Common myeloid progenitor, CD34-positive (primary cell): Measurements from ENCODE around the gene PRMT1.
A peak's percentile ranks its signal among the peaks of the same experiment; 100 is the strongest.

Source experiments
- CTCF ChIA-PET: fragments of 350-600 bp; sonication (Branson Sonifier 250); formaldehyde crosslinking; loops from one replicate; lab custom pipeline; 2021; ENCODE audit warnings: antibody characterized with exemption; lab: Charles Lee
- POLR2A ChIA-PET: fragments of 350-600 bp; sonication (Branson Sonifier 250); formaldehyde crosslinking; loops from one replicate; lab custom pipeline; 2021; ENCODE audit warnings: antibody characterized with exemption; lab: Charles Lee
- DNase-seq, 3 donors: peaks; one replicate each; pipeline versions ENCODE4 v3.0.0 to v3.0.0-alpha.2; 2013
- H3K27ac ChIP-seq, 2 experiments: 1 replicate in 1 of 2; 2 replicates in 1 of 2; pipeline ENCODE4 v1.7.0; 2013; ENCODE audit warnings: inconsistent platforms in 2 of 2, low read length in 2 of 2, mild to moderate bottlenecking in 2 of 2, low read depth in 1 of 2, moderate library complexity in 1 of 2; ENCODE audit not compliant: severe bottlenecking in 2 of 2, insufficient read depth in 1 of 2, poor library complexity in 1 of 2
- H3K27me3 ChIP-seq, 5 experiments: replicated peaks in 2 of 5; 1 replicate in 3 of 5; 2 replicates in 2 of 5; pipeline versions ENCODE4 v1.6.1 to v1.7.0; 2013; ENCODE audit warnings: low read length in 4 of 5, mild to moderate bottlenecking in 2 of 5, moderate library complexity in 2 of 5, inconsistent platforms in 1 of 5; ENCODE audit not compliant: insufficient read depth in 5 of 5, control insufficient read depth in 4 of 5
- H3K36me3 ChIP-seq, 4 experiments: 1 replicate in 2 of 4; 2 replicates in 2 of 4; pipeline versions ENCODE4 v1.6.1 to v1.7.0; 2013; ENCODE audit warnings: low read length in 3 of 4, control low read depth in 1 of 4, mild to moderate bottlenecking in 1 of 4; ENCODE audit not compliant: control insufficient read depth in 4 of 4, insufficient read depth in 4 of 4
- H3K4me1 ChIP-seq, 4 experiments: 1 replicate in 3 of 4; 2 replicates in 1 of 4; pipeline versions ENCODE4 v1.6.1 to v1.7.1; 2013; ENCODE audit warnings: low read length in 3 of 4, mild to moderate bottlenecking in 3 of 4, control low read depth in 1 of 4, inconsistent platforms in 1 of 4, moderate library complexity in 1 of 4; ENCODE audit not compliant: control insufficient read depth in 4 of 4, insufficient read depth in 4 of 4; ENCODE audit errors: control extremely low read depth in 1 of 4
- H3K4me3 ChIP-seq, 7 experiments: 1 replicate in 4 of 7; 2 replicates in 3 of 7; pipeline versions ENCODE4 v1.5.1 to v1.7.0; 2013; ENCODE audit warnings: mild to moderate bottlenecking in 7 of 7, low read length in 6 of 7, moderate library complexity in 6 of 7, inconsistent platforms in 2 of 7, low read depth in 2 of 7, control low read depth in 1 of 7; ENCODE audit not compliant: insufficient read depth in 4 of 7, control insufficient read depth in 1 of 7; ENCODE audit errors: extremely low read depth in 1 of 7
- H3K9me3 ChIP-seq, 5 experiments: 1 replicate in 4 of 5; 2 replicates in 1 of 5; pipeline versions ENCODE4 v1.6.1 to v1.7.1; 2013; ENCODE audit warnings: low read length in 4 of 5, mild to moderate bottlenecking in 2 of 5, inconsistent platforms in 1 of 5, low read depth in 1 of 5, moderate library complexity in 1 of 5; ENCODE audit not compliant: control insufficient read depth in 4 of 5, insufficient read depth in 2 of 5; ENCODE audit errors: control extremely low read depth in 1 of 5
- WGBS: methylation state at CpG from one replicate; pipeline ENCODE4 v1.1.5; 2013; ENCODE audit not compliant: insufficient coverage; 5-methylcytosine and 5-hydroxymethylcytosine counted together

The PRMT1 gene

DNA sequence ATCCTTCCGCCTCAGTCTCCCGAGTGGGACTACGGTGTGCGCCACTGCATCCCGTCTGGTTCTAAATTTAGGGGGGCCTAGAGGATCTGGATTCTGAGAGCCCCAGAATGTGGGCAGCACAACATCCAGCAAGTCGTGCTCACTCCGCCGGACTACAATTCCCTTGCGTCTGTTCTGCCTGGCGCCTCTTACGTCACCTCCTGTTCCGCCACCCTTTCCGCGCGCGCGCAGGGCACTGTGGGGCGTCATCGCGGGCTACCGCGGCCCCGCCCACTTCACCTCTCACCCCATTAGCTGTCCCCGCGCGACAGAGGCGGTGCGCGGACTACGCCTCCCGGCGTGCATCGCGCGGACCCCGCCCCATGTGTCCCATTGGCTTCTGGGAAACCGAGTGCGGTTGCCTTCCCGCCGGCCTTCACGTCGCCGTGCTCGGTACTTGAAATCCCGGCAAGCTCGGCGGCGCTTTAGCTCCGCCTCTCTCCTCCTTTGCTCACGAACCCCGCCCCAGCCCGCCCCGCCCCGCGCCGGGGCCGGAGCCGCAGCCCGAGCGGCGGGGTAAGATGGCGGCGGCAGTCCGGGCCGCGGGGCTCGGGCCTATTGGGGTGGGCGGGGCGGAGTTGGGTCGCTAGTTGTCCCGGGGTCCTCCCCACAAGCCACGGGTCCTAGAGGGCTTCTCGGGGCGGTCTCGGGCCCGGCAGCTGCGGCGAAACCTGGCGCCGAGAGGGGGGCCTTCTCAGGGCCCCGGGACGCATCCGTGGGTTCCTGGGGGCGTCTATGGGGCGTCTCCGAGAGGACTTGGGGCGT lies 35.2 kb upstream of the PRMT1 start, which contains the start of gene SCAF1:
Gene SCAF1 (plus strand): TSS at position 522 of the 804 bp plus-strand sequence. CDS start 2,818 bp downstream, outside the sequence.
- DNase-seq: peak; percentile 99 to 100 (median 100)
- 0% methylated on average over 68 of the region's 87 CpGs for WGBS
- POLR2A ChIA-PET: interaction anchor here (1.1 to 3.2 kb wide), 4 partner anchors 14 to 50 kb away, joined by 4 to 28 read pairs (median 7); partner anchors contain the start of genes BCL2L12, IRF3 and PRR12
- Histone ChIP-seq H3K36me3 (peaks cover 7 to 27% (median 14%) of the 10 kb centered on the region in 4 experiments), H3K9me3 (no peaks in the 10 kb centered on the region), H3K4me1 (peaks cover 12 to 43% (median 41%) of the 10 kb centered on the region in 4 experiments), H3K27me3 (no peaks in the 10 kb centered on the region), H3K27ac (peak within 1 kb of the TSS; percentile 98 to 99), H3K4me3 (peak within 1 kb of the TSS; percentile 91 to 99 (median 95))
- CTCF ChIA-PET: interaction anchor here (0.9 kb wide), 1 partner anchor 37 kb away, joined by 4 read pairs; no protein-coding TSS in a partner anchor

DNA sequence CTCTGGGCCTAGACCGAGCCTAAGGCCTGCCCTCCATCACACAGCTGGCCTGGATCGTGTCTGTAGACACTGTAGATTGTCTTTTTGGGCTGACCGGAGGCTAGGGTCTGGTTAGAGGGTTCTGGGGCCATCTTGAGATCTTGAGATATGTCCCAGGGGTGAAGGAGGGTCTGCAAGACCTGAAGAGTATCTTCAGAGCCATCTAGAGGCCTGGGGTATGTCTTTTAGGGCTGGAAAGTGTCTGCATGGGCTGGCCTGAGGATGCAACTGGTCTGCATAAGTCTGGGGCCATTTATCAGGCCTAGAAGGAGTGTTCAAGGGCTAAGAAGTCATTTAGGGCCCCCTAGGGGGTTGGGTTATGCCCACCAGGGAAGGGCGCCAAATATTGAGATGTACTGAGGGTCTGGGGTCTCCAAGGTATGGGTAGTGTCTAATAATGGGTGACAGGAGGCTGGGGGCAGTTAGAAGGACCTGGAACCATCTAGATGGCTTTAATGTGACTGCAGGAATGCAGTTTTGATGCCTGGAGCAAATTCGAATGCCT lies 34.5 kb upstream of the PRMT1 start:
- DNase-seq: peak in 1 of 3 donors; percentile 26
- ChIA-PET CTCF (interaction anchor here (0.7 to 1.5 kb wide), 4 partner anchors 20 to 36 kb away, joined by 3 to 10 read pairs (median 4); no protein-coding TSS in a partner anchor), POLR2A (interaction anchor here (0.6 to 3.2 kb wide), 5 partner anchors 10 to 51 kb away, joined by 4 to 28 read pairs (median 6); partner anchors contain the start of genes BCL2L12, IRF3 and PRR12)
- H3K9me3 ChIP-seq: no peaks in the 10 kb centered on the region
- H3K4me3 ChIP-seq: peak overlapping the region; percentile 91 to 99 (median 95)
- H3K27ac ChIP-seq: peak overlapping the region; percentile 98 to 99
- H3K27me3 ChIP-seq: no peaks in the 10 kb centered on the region
- peaks cover 12 to 43% (median 41%) of the 10 kb centered on the region in 4 experiments for H3K4me1 ChIP-seq
- peaks cover 10 to 33% (median 20%) of the 10 kb centered on the region in 4 experiments for H3K36me3 ChIP-seq
- WGBS: 15% methylated on average over 5 of the region's 5 CpGs

DNA sequence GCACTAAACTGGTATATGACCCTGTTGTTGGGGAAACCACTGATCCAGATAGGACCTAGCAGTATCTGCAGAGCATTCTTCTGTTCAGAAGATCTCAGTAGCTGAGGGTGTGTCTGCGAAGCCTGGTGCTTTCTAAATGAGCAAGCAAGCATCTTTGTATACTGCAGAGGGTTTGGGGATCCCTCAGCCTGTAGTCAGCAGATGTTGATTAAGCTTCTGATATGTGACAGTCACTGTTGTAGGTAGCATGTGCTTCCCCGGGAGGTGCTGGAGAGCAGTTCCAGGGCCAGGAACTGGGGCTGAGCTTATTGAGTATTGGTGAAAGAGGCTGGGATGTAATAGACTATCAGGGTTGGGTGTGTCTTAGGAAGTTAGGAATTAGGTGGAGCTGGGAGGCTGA lies 33.6 kb upstream of the PRMT1 start:
- DNase-seq: no peak
- WGBS: 100% methylated on average over 1 of the region's 2 CpGs
- POLR2A ChIA-PET: no interaction called here
- H3K27me3 ChIP-seq: no peaks in the 10 kb centered on the region
- H3K4me3 ChIP-seq: peak overlapping the region in 2 of 7 experiments; percentile 93 to 99
- peaks cover 12 to 34% (median 33%) of the 10 kb centered on the region in 4 experiments for H3K4me1 ChIP-seq
- peak overlapping the region in 1 of 2 experiments; percentile 99 for H3K27ac ChIP-seq
- no peaks in the 10 kb centered on the region for H3K9me3 ChIP-seq
- H3K36me3 ChIP-seq: peaks cover 10 to 33% (median 22%) of the 10 kb centered on the region in 4 experiments
- CTCF ChIA-PET: interaction anchor here (0.7 to 2.1 kb wide), 8 partner anchors 14 to 33 kb away, joined by 3 to 10 read pairs (median 4); partner anchors contain the start of gene PRMT1

DNA sequence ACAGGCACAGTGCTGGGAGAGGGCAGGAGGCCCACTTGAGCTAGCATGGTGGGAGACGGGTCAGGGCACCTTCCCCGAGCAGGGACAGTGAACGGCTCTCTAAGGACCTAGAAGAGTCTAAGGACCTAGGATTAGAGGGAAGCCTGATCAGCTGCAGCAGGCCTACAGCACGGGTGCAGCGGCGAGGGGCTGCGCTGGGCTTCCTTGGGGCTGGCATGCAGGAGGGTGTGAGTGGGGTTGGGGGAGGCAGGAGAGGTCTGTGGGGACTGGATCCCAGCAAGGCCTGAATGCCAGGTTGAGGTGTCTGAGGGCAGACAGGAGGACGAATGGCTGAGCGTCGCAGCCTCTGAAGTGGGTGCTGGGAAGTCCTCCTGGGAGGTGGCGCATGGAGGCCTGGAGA lies 31.5 kb upstream of the PRMT1 start:
- no peaks in the 10 kb centered on the region for H3K9me3 ChIP-seq
- H3K36me3 ChIP-seq: peaks cover 10 to 49% (median 35%) of the 10 kb centered on the region in 4 experiments
- ChIA-PET CTCF (interaction anchor here (1.0 to 2.1 kb wide), 3 partner anchors 12 to 27 kb away, joined by 4 to 5 read pairs (median 5); no protein-coding TSS in a partner anchor), POLR2A (no interaction called here)
- no peak overlapping the region for H3K27ac ChIP-seq
- no peaks in the 10 kb centered on the region for H3K27me3 ChIP-seq
- WGBS: 97% methylated on average over 9 of the region's 11 CpGs
- H3K4me1 ChIP-seq: peaks cover 12 to 22% (median 21%) of the 10 kb centered on the region in 4 experiments
- H3K4me3 ChIP-seq: no peak overlapping the region
- DNase-seq: no peak

DNA sequence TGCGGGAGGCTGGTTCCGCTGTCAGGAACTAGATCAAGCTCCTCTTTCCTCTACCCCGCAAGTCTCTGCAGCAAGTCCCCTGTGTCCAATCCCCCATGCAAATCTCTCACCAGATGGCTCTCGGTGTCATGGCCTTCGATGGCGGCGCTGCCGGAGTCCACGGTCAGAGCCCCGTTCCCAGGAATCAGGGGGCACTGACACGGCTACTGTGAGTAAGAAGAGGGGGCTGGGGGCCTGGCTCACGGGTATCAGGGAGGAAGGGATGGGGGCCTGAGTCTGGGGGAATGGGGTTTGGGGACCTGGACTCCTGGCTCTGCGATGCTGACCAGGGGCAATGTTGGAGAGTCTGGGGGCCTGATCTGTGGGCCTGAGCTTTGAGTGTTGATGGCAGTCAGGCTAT lies 31.1 kb upstream of the PRMT1 start:
- H3K4me1 ChIP-seq: peaks cover 12 to 19% (median 18%) of the 10 kb centered on the region in 4 experiments
- DNase-seq: no peak
- no peak overlapping the region for H3K27ac ChIP-seq
- ChIA-PET POLR2A (no interaction called here), CTCF (no interaction called here)
- no peaks in the 10 kb centered on the region for H3K27me3 ChIP-seq
- no peaks in the 10 kb centered on the region for H3K9me3 ChIP-seq
- 99% methylated on average over 10 of the region's 13 CpGs for WGBS
- no peak overlapping the region for H3K4me3 ChIP-seq
- H3K36me3 ChIP-seq: peaks cover 10 to 51% (median 36%) of the 10 kb centered on the region in 4 experiments

DNA sequence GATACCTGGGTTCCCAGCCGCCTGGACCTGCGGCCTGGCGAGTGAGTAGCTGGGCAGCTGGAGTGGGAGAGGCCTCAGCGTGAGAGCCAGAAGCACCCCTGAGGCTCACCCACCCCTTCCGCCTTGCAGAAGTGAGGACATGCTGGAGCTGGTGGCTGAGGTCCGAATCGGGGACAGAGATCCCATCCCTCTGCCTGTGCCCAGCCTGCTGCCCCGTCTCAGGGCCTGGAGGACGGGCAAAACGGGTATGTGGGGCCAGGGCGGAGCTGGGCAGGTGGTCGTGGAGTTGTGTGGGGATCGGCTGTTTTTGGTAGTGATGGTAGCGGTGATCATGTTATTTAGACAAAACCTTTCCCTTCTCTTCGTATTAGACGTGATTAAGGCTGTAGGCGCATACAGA lies 30.5 kb upstream of the PRMT1 start:
- Histone ChIP-seq H3K4me1 (peaks cover 9 to 16% (median 12%) of the 10 kb centered on the region in 4 experiments), H3K27me3 (no peaks in the 10 kb centered on the region), H3K27ac (no peak overlapping the region), H3K9me3 (no peaks in the 10 kb centered on the region), H3K4me3 (no peak overlapping the region), H3K36me3 (peaks cover 10 to 56% (median 38%) of the 10 kb centered on the region in 4 experiments)
- CTCF ChIA-PET: no interaction called here
- DNase-seq: no peak
- POLR2A ChIA-PET: no interaction called here
- 96% methylated on average over 17 of the region's 17 CpGs for WGBS
